ENCODE data around the gene RECQL5. TPM values are rescaled to one million over a fixed set of nuclear protein-coding genes. Genes with fewer than 3 reads are reported as not detected.

Gene RECQL5
- total RNA-seq, 4 donors from 2014 or later, result 5.3 to 17.5 (median 7.4) TPM

- H3K27ac ChIP-seq, result no peak overlapping the region
- no peaks in the 10 kb centered on the region for H3K9me3 ChIP-seq
- intact Hi-C loops (cut with DNase I; ENCODE audit: low total_unique reads), result no loop called here
- DNase-seq (no peak), ATAC-seq (no peak)
- H3K4me3 ChIP-seq, result no peak overlapping the region
- no peak for TF ChIP-seq POLR2A (IDR thresholded peaks at IDR 0.05)
- TF ChIP-seq, protein P1, sequence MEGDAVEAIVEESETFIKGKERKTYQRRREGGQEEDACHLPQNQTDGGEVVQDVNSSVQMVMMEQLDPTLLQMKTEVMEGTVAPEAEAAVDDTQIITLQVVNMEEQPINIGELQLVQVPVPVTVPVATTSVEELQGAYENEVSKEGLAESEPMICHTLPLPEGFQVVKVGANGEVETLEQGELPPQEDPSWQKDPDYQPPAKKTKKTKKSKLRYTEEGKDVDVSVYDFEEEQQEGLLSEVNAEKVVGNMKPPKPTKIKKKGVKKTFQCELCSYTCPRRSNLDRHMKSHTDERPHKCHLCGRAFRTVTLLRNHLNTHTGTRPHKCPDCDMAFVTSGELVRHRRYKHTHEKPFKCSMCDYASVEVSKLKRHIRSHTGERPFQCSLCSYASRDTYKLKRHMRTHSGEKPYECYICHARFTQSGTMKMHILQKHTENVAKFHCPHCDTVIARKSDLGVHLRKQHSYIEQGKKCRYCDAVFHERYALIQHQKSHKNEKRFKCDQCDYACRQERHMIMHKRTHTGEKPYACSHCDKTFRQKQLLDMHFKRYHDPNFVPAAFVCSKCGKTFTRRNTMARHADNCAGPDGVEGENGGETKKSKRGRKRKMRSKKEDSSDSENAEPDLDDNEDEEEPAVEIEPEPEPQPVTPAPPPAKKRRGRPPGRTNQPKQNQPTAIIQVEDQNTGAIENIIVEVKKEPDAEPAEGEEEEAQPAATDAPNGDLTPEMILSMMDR (IDR thresholded peaks at IDR 0.05 in 4 of 5, conservative IDR thresholded peaks at IDR 0.05 in 1 of 5), result no peak
- H3K4me1 ChIP-seq, result no peaks in the 10 kb centered on the region
- peaks cover 0 to 35% of the 10 kb centered on the region in 2 donors for H3K36me3 ChIP-seq
- in situ Hi-C loops (cut with MboI; ENCODE audit: low sequenced_read_pairs in 4 of 4), result no loop called here
- H3K27me3 ChIP-seq, result no peaks in the 10 kb centered on the region
Observed at GRCh38 chr17:75647061-75647460, 19.9 kb downstream of the RECQL5 start.

GRCh38 chr17:75646638-75646992 is 20.3 kb downstream of the RECQL5 start:
- H3K36me3 ChIP-seq, result peaks cover 0 to 32% of the 10 kb centered on the region in 2 donors
- in situ Hi-C loops (cut with MboI; ENCODE audit: low sequenced_read_pairs in 4 of 4), result no loop called here

GRCh38 chr17:75645889-75646637 is 20.9 kb downstream of the RECQL5 start:
- H3K27ac ChIP-seq, result no peak overlapping the region
- in situ Hi-C loops (cut with MboI; ENCODE audit: low sequenced_read_pairs in 4 of 4), result no loop called here
- H3K4me1 ChIP-seq, result no peaks in the 10 kb centered on the region
- DNase-seq, result no peak
- H3K9me3 ChIP-seq, result no peaks in the 10 kb centered on the region
- intact Hi-C loops (cut with DNase I; ENCODE audit: low total_unique reads), result no loop called here
- H3K4me3 ChIP-seq, result no peak overlapping the region
- no peaks in the 10 kb centered on the region for H3K27me3 ChIP-seq
- ATAC-seq, result no peak
- TF ChIP-seq, protein P1 (IDR thresholded peaks at IDR 0.05 in 4 of 5, conservative IDR thresholded peaks at IDR 0.05 in 1 of 5), result no peak
- no peak for TF ChIP-seq POLR2A (IDR thresholded peaks at IDR 0.05)
- H3K36me3 ChIP-seq, result peaks cover 0 to 26% of the 10 kb centered on the region in 2 donors

More at GRCh38 chr17:75646638-75646992, 20.3 kb downstream of the RECQL5 start:
- Histone ChIP-seq H3K4me3 (no peak overlapping the region), H3K27me3 (no peaks in the 10 kb centered on the region), H3K27ac (no peak overlapping the region), H3K4me1 (no peaks in the 10 kb centered on the region), H3K9me3 (no peaks in the 10 kb centered on the region)
- DNase-seq, result no peak
- intact Hi-C loops (cut with DNase I; ENCODE audit: low total_unique reads), result no loop called here
- ATAC-seq, result no peak
- TF ChIP-seq, protein P1 (IDR thresholded peaks at IDR 0.05 in 4 of 5, conservative IDR thresholded peaks at IDR 0.05 in 1 of 5), result no peak
- no peak for TF ChIP-seq POLR2A (IDR thresholded peaks at IDR 0.05)

- TF ChIP-seq POLR2A (IDR thresholded peaks at IDR 0.05), result no peak
- TF ChIP-seq, protein P1 (IDR thresholded peaks at IDR 0.05 in 4 of 5, conservative IDR thresholded peaks at IDR 0.05 in 1 of 5), result no peak
- in situ Hi-C loops (cut with MboI; ENCODE audit: low sequenced_read_pairs in 4 of 4), result no loop called here
Observed at GRCh38 chr17:75645501-75645888, 21.5 kb downstream of the RECQL5 start.

More at GRCh38 chr17:75645501-75645888, 21.5 kb downstream of the RECQL5 start:
- peaks cover 0 to 21% of the 10 kb centered on the region in 2 donors for H3K36me3 ChIP-seq
- H3K9me3 ChIP-seq, result no peaks in the 10 kb centered on the region
- ATAC-seq (no peak), DNase-seq (no peak)
- intact Hi-C loops (cut with DNase I; ENCODE audit: low total_unique reads), result no loop called here
- no peak overlapping the region for H3K27ac ChIP-seq
- no peak overlapping the region for H3K4me3 ChIP-seq
- H3K4me1 ChIP-seq, result no peaks in the 10 kb centered on the region
- no peaks in the 10 kb centered on the region for H3K27me3 ChIP-seq
